Glutamatergic neuron (in vitro differentiated cells): ENCODE results near the gene C2CD3. TPM values are rescaled to one million over a fixed set of nuclear protein-coding genes. Genes with fewer than 3 reads are reported as not detected.

ENCODE experiments used
- DNase-seq: peaks from one replicate; pipeline ENCODE4 v3.0.0; 2022
- H3K27ac Mint-ChIP-seq: one replicate; pipeline ENCODE4 v1.8.0; 2020; ENCODE audit warnings: mild to moderate bottlenecking, mixed read lengths, inconsistent platforms; ENCODE audit not compliant: unreplicated experiment
- H3K27me3 Mint-ChIP-seq: one replicate; pipeline ENCODE4 v1.8.0; 2020; ENCODE audit warnings: mild to moderate bottlenecking, moderate library complexity, mixed read lengths, inconsistent platforms; ENCODE audit not compliant: unreplicated experiment
- H3K36me3 Mint-ChIP-seq: one replicate; pipeline ENCODE4 v1.8.0; 2020; ENCODE audit warnings: mild to moderate bottlenecking, mixed read lengths, inconsistent platforms; ENCODE audit not compliant: unreplicated experiment
- H3K4me1 Mint-ChIP-seq: one replicate; pipeline ENCODE4 v1.8.0; 2020; ENCODE audit warnings: mild to moderate bottlenecking, low read depth, mixed read lengths, inconsistent platforms; ENCODE audit not compliant: unreplicated experiment
- H3K4me3 Mint-ChIP-seq: one replicate; pipeline ENCODE4 v1.8.0; 2020; ENCODE audit warnings: mild to moderate bottlenecking, mixed read lengths, inconsistent platforms; ENCODE audit not compliant: unreplicated experiment
- H3K9me3 Mint-ChIP-seq: one replicate; pipeline ENCODE4 v1.8.0; 2020; ENCODE audit warnings: mild to moderate bottlenecking, moderate library complexity, mixed read lengths, inconsistent platforms; ENCODE audit not compliant: unreplicated experiment
- CTCF ChIP-seq: fragments of 200-600 bp; sonication (generic); IDR thresholded peaks from one replicate; pipeline ENCODE4 v1.5.0; 2021; ENCODE audit not compliant: partially characterized antibody, unreplicated experiment
- total RNA-seq: library from RNA; stranded (reverse); fragmentation: NEBNext Ultra II Directional; extraction: Animal tissue kit (Norgen Biotek cat#: 25700); gene quantifications from one replicate; pipeline ENCODE4 v1.2.1, GENCODE V29; 2021; ENCODE audit not compliant: unreplicated experiment

The C2CD3 gene
- total RNA-seq, 1 donor from 2014 or later = 182 TPM

GRCh38 chr11:74025467-74026166 is 145.2 kb downstream of the C2CD3 start:
- no peak overlapping the region for H3K4me3 Mint-ChIP-seq
- H3K27me3 Mint-ChIP-seq = no peaks in the 10 kb centered on the region
- TF ChIP-seq CTCF = no peak
- DNase-seq = no peak
- H3K36me3 Mint-ChIP-seq = no peaks in the 10 kb centered on the region
- H3K27ac Mint-ChIP-seq = no peak overlapping the region
- H3K4me1 Mint-ChIP-seq = no peaks in the 10 kb centered on the region
- H3K9me3 Mint-ChIP-seq = no peaks in the 10 kb centered on the region

GRCh38 chr11:74024261-74025029 is 146.4 kb downstream of the C2CD3 start:
- no peak for TF ChIP-seq CTCF
- H3K27me3 Mint-ChIP-seq = no peaks in the 10 kb centered on the region
- no peaks in the 10 kb centered on the region for H3K4me1 Mint-ChIP-seq
- H3K4me3 Mint-ChIP-seq = no peak overlapping the region
- H3K9me3 Mint-ChIP-seq = no peaks in the 10 kb centered on the region
- DNase-seq = no peak
- H3K27ac Mint-ChIP-seq = no peak overlapping the region
- H3K36me3 Mint-ChIP-seq = no peaks in the 10 kb centered on the region

GRCh38 chr11:74023276-74023675 is 147.5 kb downstream of the C2CD3 start:
- H3K27ac Mint-ChIP-seq = no peak overlapping the region
- H3K4me3 Mint-ChIP-seq = no peak overlapping the region
- no peak for DNase-seq
- H3K27me3 Mint-ChIP-seq = no peaks in the 10 kb centered on the region
- no peaks in the 10 kb centered on the region for H3K4me1 Mint-ChIP-seq
- no peak for TF ChIP-seq CTCF
- H3K9me3 Mint-ChIP-seq = no peaks in the 10 kb centered on the region
- H3K36me3 Mint-ChIP-seq = no peaks in the 10 kb centered on the region

- Mint-ChIP-seq H3K9me3 (no peaks in the 10 kb centered on the region), H3K4me1 (no peaks in the 10 kb centered on the region), H3K27ac (no peak overlapping the region), H3K36me3 (no peaks in the 10 kb centered on the region), H3K27me3 (no peaks in the 10 kb centered on the region), H3K4me3 (no peak overlapping the region)
- no peak for TF ChIP-seq CTCF
- DNase-seq = no peak
Measured at GRCh38 chr11:74022546-74022945, 148.3 kb downstream of the C2CD3 start.

GRCh38 chr11:74021998-74022397 is 148.8 kb downstream of the C2CD3 start:
- H3K27ac Mint-ChIP-seq = no peak overlapping the region
- no peak overlapping the region for H3K4me3 Mint-ChIP-seq
- DNase-seq = no peak
- TF ChIP-seq CTCF = no peak
- H3K27me3 Mint-ChIP-seq = no peaks in the 10 kb centered on the region
- peaks cover 2% of the 10 kb centered on the region for H3K36me3 Mint-ChIP-seq
- no peaks in the 10 kb centered on the region for H3K4me1 Mint-ChIP-seq
- no peaks in the 10 kb centered on the region for H3K9me3 Mint-ChIP-seq
